ENCODE data around the gene EVI2B. TPM values are rescaled to one million over a fixed set of nuclear protein-coding genes. Genes with fewer than 3 reads are reported as not detected.

Gene EVI2B
- total RNA-seq, 6 experiments from 2014 or later, result 1.5 to 9.4 (median 4.9) TPM

DNA sequence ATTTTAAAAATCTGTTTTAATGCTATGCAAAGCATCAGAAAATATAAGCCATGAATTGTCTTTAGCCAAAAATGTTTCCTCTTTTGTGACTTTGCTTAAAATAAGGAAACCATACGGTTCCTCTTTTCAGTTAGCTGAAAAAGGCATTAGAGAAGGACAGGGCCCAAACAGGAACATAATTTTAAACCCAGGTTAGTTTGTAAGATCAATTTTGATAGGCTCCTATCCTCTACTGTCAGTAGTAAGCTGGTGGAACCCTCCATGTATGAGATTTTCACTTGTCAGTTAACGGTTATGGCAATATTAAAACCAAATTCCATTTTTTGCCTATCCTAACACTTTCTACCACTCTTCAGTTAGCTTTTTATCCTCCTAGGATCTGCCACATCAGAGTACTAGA, 4.3 kb downstream of the EVI2B start:
- ATAC-seq, result peak in 3 of 4 donors; percentile 24 to 49 (median 33)
- Histone ChIP-seq H3K4me3 (no peak overlapping the region), H3K4me1 (no peaks in the 10 kb centered on the region), H3K27me3 (no peaks in the 10 kb centered on the region), H3K9me3 (no peaks in the 10 kb centered on the region), H3K36me3 (no peaks in the 10 kb centered on the region), H3K27ac (peak overlapping the region in 2 of 3 donors; percentile 21 to 38)
- intact Hi-C loops (cut with DNase I), result no loop called here
- no peak for DNase-seq
- WGBS (ENCODE audit: insufficient coverage, low coverage, low lambda C conversion rate, missing lambda C conversion rate), result 63% methylated on average over 2 of the region's 2 CpGs
- TF ChIP-seq POLR2A (IDR thresholded peaks at IDR 0.05), result no peak
- TF ChIP-seq, protein P1, sequence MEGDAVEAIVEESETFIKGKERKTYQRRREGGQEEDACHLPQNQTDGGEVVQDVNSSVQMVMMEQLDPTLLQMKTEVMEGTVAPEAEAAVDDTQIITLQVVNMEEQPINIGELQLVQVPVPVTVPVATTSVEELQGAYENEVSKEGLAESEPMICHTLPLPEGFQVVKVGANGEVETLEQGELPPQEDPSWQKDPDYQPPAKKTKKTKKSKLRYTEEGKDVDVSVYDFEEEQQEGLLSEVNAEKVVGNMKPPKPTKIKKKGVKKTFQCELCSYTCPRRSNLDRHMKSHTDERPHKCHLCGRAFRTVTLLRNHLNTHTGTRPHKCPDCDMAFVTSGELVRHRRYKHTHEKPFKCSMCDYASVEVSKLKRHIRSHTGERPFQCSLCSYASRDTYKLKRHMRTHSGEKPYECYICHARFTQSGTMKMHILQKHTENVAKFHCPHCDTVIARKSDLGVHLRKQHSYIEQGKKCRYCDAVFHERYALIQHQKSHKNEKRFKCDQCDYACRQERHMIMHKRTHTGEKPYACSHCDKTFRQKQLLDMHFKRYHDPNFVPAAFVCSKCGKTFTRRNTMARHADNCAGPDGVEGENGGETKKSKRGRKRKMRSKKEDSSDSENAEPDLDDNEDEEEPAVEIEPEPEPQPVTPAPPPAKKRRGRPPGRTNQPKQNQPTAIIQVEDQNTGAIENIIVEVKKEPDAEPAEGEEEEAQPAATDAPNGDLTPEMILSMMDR (IDR thresholded peaks at IDR 0.05), result no peak

DNA sequence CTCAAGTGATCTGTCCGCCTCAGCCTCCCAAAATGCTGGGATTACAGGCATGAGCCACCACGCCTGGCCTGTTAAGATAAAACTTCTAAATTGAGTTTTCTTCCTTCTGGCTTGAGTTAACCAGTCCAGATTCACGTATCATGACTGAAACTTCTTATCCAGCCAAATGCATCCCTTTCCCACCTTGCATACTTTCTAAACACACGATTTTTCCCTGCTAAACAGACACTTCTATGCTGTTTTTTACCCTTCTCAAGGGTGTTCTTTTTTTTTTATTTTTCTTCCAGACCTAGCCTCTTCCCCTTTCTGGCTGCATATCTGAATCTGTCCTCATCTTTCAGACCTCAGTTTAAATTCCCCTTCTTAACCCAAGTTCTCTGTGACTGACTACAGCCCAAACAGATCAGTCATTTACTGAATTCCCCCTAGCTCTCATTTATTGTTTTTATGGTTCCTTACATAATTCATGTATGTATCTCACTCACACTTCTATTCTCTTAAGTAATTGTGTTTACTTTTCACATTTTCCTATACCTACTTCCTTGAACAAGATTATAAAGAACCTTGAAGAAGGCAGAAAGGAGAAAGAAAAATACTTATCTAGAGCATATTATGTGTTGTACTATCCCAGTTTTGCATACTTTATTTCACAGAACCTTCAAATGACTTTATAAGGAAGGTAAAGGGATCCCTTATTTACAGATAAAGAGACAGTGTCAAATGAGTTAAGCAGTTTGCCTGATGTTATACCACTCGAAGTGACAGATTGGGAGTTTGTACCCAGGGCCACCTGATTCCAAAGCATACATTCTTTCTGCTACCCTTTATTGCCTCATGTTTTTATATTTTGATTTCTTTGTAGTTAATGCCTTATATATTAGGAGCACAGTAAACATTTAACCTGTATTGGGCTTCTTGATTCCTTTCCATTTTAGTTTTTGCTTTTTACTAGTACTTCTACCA, 5.2 kb downstream of the EVI2B start:
- TF ChIP-seq POLR2A (IDR thresholded peaks at IDR 0.05), result no peak
- H3K4me1 ChIP-seq, result no peaks in the 10 kb centered on the region
- H3K9me3 ChIP-seq, result no peaks in the 10 kb centered on the region
- no peaks in the 10 kb centered on the region for H3K36me3 ChIP-seq
- H3K27ac ChIP-seq, result peak overlapping the region in 2 of 3 donors; percentile 12 to 14
- H3K27me3 ChIP-seq, result no peaks in the 10 kb centered on the region
- intact Hi-C loops (cut with DNase I), result no loop called here
- H3K4me3 ChIP-seq, result no peak overlapping the region
- WGBS (ENCODE audit: insufficient coverage, low coverage, low lambda C conversion rate, missing lambda C conversion rate), result 61% methylated on average over 5 of the region's 5 CpGs
- DNase-seq, result no peak
- ATAC-seq, result peak; percentile 16 to 50 (median 24)

GRCh38 chr17:31307640-31308039, 6.2 kb downstream of the EVI2B start:
- no peak overlapping the region for H3K27ac ChIP-seq
- H3K27me3 ChIP-seq, result no peaks in the 10 kb centered on the region
- H3K9me3 ChIP-seq, result no peaks in the 10 kb centered on the region
- H3K36me3 ChIP-seq, result no peaks in the 10 kb centered on the region
- intact Hi-C loops (cut with DNase I), result no loop called here
- DNase-seq (no peak), ATAC-seq (no peak)
- WGBS (ENCODE audit: insufficient coverage, low coverage, low lambda C conversion rate, missing lambda C conversion rate), result 58% methylated on average over 1 of the region's 1 CpG
- no peak for TF ChIP-seq POLR2A (IDR thresholded peaks at IDR 0.05)
- no peak overlapping the region for H3K4me3 ChIP-seq
- no peaks in the 10 kb centered on the region for H3K4me1 ChIP-seq

DNA sequence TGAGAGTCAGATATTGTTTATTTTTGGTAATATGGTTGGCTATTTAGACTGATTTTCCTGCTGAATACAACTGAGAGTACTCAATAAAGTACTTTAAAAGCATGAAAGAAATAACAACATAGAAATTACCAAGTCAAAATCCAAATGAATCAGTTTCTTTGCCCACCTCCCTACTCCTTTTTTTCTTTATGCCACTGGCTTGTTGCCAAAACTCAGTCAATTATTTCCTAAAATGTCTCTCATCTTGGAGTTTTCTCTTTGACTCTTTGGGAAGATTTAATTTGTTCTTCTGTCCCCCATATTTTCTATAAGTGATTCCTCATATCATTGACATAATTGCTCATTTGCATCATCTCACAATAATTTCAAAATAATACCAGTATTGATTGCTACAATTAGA, 14.2 kb downstream of the EVI2B start:
- TF ChIP-seq, protein P1 (IDR thresholded peaks at IDR 0.05), result no peak
- TF ChIP-seq POLR2A (IDR thresholded peaks at IDR 0.05), result no peak
- Histone ChIP-seq H3K4me3 (no peak overlapping the region), H3K27me3 (no peaks in the 10 kb centered on the region), H3K4me1 (no peaks in the 10 kb centered on the region), H3K9me3 (no peaks in the 10 kb centered on the region), H3K27ac (no peak overlapping the region), H3K36me3 (no peaks in the 10 kb centered on the region)
- ATAC-seq (no peak), DNase-seq (no peak)
- intact Hi-C loops (cut with DNase I), result no loop called here

DNA sequence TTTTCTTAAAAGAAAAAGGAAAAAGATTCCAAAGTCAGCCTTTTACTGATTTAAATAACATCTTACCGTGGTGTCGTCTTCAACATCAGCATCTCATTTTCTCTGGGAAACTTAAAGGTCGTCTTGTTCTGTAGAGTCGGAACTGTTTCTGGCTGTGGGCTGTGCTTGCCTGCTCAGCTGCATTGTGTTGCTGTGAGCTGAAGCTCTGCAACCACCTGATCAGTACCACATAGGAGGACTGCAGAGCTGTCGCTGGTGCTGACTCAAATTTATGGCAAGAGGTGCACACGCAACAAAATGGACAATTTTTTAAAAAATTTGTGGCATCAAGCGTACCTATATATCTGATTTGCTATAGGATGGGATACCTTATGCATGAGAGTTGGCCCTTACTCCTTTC, 16.8 kb downstream of the EVI2B start, which contains the start of gene OMG:
TSS of gene OMG (minus strand) at position 150 of the 400 bp plus-strand sequence. CDS start 908 bp downstream, outside the sequence.
- Histone ChIP-seq H3K4me3 (no peak within 1 kb of the TSS), H3K27ac (no peak within 1 kb of the TSS), H3K27me3 (no peaks in the 10 kb centered on the region), H3K4me1 (no peaks in the 10 kb centered on the region), H3K36me3 (no peaks in the 10 kb centered on the region), H3K9me3 (no peaks in the 10 kb centered on the region)
- ATAC-seq, result no peak
- WGBS (ENCODE audit: insufficient coverage, low coverage, low lambda C conversion rate, missing lambda C conversion rate), result 87% methylated on average over 7 of the region's 7 CpGs
- TF ChIP-seq POLR2A (IDR thresholded peaks at IDR 0.05), result no peak
- TF ChIP-seq, protein P1 (IDR thresholded peaks at IDR 0.05), result no peak
- no peak for DNase-seq
- intact Hi-C loops (cut with DNase I), result no loop called here
